GM12878 (cell line): ENCODE results near the gene HJURP. TPM values are rescaled to one million over a fixed set of nuclear protein-coding genes. Genes with fewer than 3 reads are reported as not detected.

Source experiments
- ATAC-seq: fragments of 200-7000 bp; cut with Tn5 transposase; 3 replicates; pipeline ENCODE4 v1.9.1; 2020; ENCODE audit warnings: mild to moderate bottlenecking, moderate library complexity
- BruUV-seq: library from RNA; stranded (reverse); fragments of 400-500 nt; replicated peaks from 2 replicates; lab custom pipeline; 2021; lab: Mats Ljungman, UMichigan
- CTCF ChIA-PET: fragments of 300-600 bp; sonication (Branson Sonifier 250); formaldehyde crosslinking; extraction: SDS; loops from one replicate; lab custom pipeline; 2021; ENCODE audit warnings: inconsistent platforms; lab: Yijun Ruan, JAX
- POLR2A ChIA-PET: fragments of 350-600 bp; formaldehyde crosslinking; extraction: SDS; loops from one replicate; lab custom pipeline; 2021; ENCODE audit warnings: inconsistent platforms; lab: Charles Lee
- RAD21 ChIA-PET: fragments of 300-600 bp; sonication (Branson Sonifier 250); formaldehyde crosslinking; loops from one replicate; lab custom pipeline; 2023; ENCODE audit warnings: antibody characterized with exemption; ENCODE audit not compliant: unreplicated experiment; lab: Charles Lee
- SMC1A ChIA-PET: fragments of 300-600 bp; sonication (Branson Sonifier 250); formaldehyde crosslinking; loops from one replicate; lab custom pipeline; 2023; ENCODE audit not compliant: unreplicated experiment, uncharacterized antibody; lab: Charles Lee
- DNase-seq: peaks from one replicate; pipeline ENCODE4 v3.0.0-alpha.2; 2011; ENCODE audit warnings: low read depth, low spot score
- FAIRE-seq: peaks from 3 replicates; lab custom pipeline; 2011; peaks lifted over from hg19 to GRCh38; lab: Jason Lieb, UNC
- H2AFZ ChIP-seq: 2 replicates; pipeline ENCODE4 v1.6.0; 2011; ENCODE audit warnings: low read depth, low read length, control low read depth; ENCODE audit not compliant: control insufficient read depth
- H3K27ac ChIP-seq: 2 replicates; pipeline ENCODE4 v1.5.1; 2011; ENCODE audit warnings: control low read depth; ENCODE audit not compliant: control insufficient read depth, insufficient read depth
- H3K27me3 ChIP-seq, 2 experiments: replicated peaks in 1 of 2; 2 replicates each; pipeline versions ENCODE4 v1.6.0 to v1.6.1; 2011; ENCODE audit warnings: low read length in 1 of 2; ENCODE audit not compliant: control insufficient read depth in 2 of 2, insufficient read depth in 2 of 2
- H3K36me3 ChIP-seq, 2 experiments: 2 replicates each; pipeline ENCODE4 v1.5.1; 2011; ENCODE audit warnings: low read length in 1 of 2; ENCODE audit not compliant: control insufficient read depth in 2 of 2, insufficient read depth in 2 of 2
- H3K4me1 ChIP-seq: 2 replicates; pipeline ENCODE4 v1.6.1; 2011; ENCODE audit warnings: mild to moderate bottlenecking, low read length, moderate library complexity, mixed read lengths; ENCODE audit not compliant: control insufficient read depth, insufficient read depth
- H3K4me2 ChIP-seq: 2 replicates; pipeline ENCODE4 v1.6.0; 2011; ENCODE audit warnings: control low read depth; ENCODE audit not compliant: control insufficient read depth, insufficient read depth
- H3K4me3 ChIP-seq: fragments of 200-600 bp; sonication (generic); 2 replicates; pipeline ENCODE4 v1.5.1; 2016
- H3K79me2 ChIP-seq: 2 replicates; pipeline ENCODE4 v1.6.0; 2011; ENCODE audit warnings: low read length; ENCODE audit not compliant: control insufficient read depth, insufficient read depth
- H3K9ac ChIP-seq: 2 replicates; pipeline ENCODE4 v1.8.0; 2011; ENCODE audit warnings: low read length, control low read depth, mixed read lengths; ENCODE audit not compliant: control insufficient read depth, insufficient read depth
- H3K9me3 ChIP-seq: replicated peaks from 3 replicates; pipeline ENCODE4 v1.5.1; 2011; ENCODE audit warnings: mild to moderate bottlenecking, low read length; ENCODE audit not compliant: control insufficient read depth, insufficient read depth
- H4K20me1 ChIP-seq: 2 replicates; pipeline ENCODE4 v1.6.0; 2011; ENCODE audit not compliant: control insufficient read depth, insufficient read depth
- EGR1 ChIP-seq, 2 experiments: IDR thresholded peaks; 1 replicate in 1 of 2; 2 replicates in 1 of 2; pipeline ENCODE4 v1.6.1; 2011 to 2012; ENCODE audit warnings: low read depth in 2 of 2, low read length in 2 of 2, borderline replicate concordance in 1 of 2, mild to moderate bottlenecking in 1 of 2, moderate library complexity in 1 of 2
- FOS ChIP-seq: IDR thresholded peaks from 3 replicates; pipeline ENCODE4 v1.6.1; 2011; ENCODE audit warnings: borderline replicate concordance; ENCODE audit not compliant: insufficient read length; ENCODE audit errors: extremely low read depth
- HDGF ChIP-seq: fragments of 450-650 bp; IDR thresholded peaks from 2 replicates; pipeline ENCODE4 v1.6.1; 2016; ENCODE audit warnings: antibody characterized with exemption
- IKZF2 ChIP-seq, 2 experiments: fragments of 450-650 bp; IDR thresholded peaks; 2 replicates each; pipeline ENCODE4 v1.6.1; 2017; ENCODE audit warnings: mild to moderate bottlenecking in 2 of 2, moderate library complexity in 2 of 2
- KAT2A ChIP-seq: conservative IDR thresholded peaks from 2 replicates; pipeline ENCODE4 v1.6.1; 2011; ENCODE audit warnings: low read depth, low read length; ENCODE audit not compliant: control insufficient read depth
- KLF5 ChIP-seq: fragments of 450-650 bp; IDR thresholded peaks from 2 replicates; pipeline ENCODE4 v1.6.1; 2014; ENCODE audit warnings: mild to moderate bottlenecking; ENCODE audit not compliant: partially characterized antibody
- MTA2 ChIP-seq: fragments of 450-650 bp; IDR thresholded peaks from 2 replicates; pipeline ENCODE4 v1.6.1; 2016; ENCODE audit warnings: low read depth, mild to moderate bottlenecking, moderate library complexity
- NR2C2 ChIP-seq: IDR thresholded peaks from 2 replicates; pipeline ENCODE4 v1.6.1; 2011; ENCODE audit warnings: borderline replicate concordance, low read depth; ENCODE audit not compliant: control insufficient read depth, insufficient read length
- PBX3 ChIP-seq: IDR thresholded peaks from 2 replicates; pipeline ENCODE4 v1.6.1; 2011; ENCODE audit warnings: mild to moderate bottlenecking, low read depth, low read length, moderate library complexity; ENCODE audit not compliant: insufficient replicate concordance
- POLR2A ChIP-seq: IDR thresholded peaks from 2 replicates; pipeline ENCODE4 v1.6.1; 2011; ENCODE audit warnings: low read depth, mild to moderate bottlenecking, low read length
- SMAD5 ChIP-seq: IDR thresholded peaks from 2 replicates; pipeline ENCODE4 v1.6.1; 2016; ENCODE audit warnings: antibody characterized with exemption, low read depth
- SRF ChIP-seq, 2 experiments: IDR thresholded peaks; 2 replicates each; pipeline ENCODE4 v1.6.1; 2011; ENCODE audit warnings: low read depth in 2 of 2, low read length in 2 of 2, mild to moderate bottlenecking in 1 of 2, moderate library complexity in 1 of 2
- TARDBP ChIP-seq: IDR thresholded peaks from 2 replicates; pipeline ENCODE4 v1.6.1; 2016; ENCODE audit warnings: borderline replicate concordance
- YY1 ChIP-seq: IDR thresholded peaks from 2 replicates; pipeline ENCODE4 v1.6.1; 2011; ENCODE audit warnings: low read depth, mild to moderate bottlenecking, low read length
- ZNF24 ChIP-seq: fragments of 450-650 bp; IDR thresholded peaks from 2 replicates; pipeline ENCODE4 v1.6.1; 2017; ENCODE audit warnings: antibody characterized with exemption, mild to moderate bottlenecking
- WGBS: methylation state at CpG from one replicate; pipeline ENCODE4 v1.1.6; 2016; ENCODE audit warnings: low lambda C conversion rate; ENCODE audit not compliant: insufficient replicate concordance, insufficient coverage; ENCODE audit errors: missing lambda C conversion rate; 5-methylcytosine and 5-hydroxymethylcytosine counted together
- in situ Hi-C: fragments of 300-500 bp; cut with MboI; formaldehyde crosslinking; loops from 9 replicates; pipeline ENCODE4 v1.14.3; 2018; ENCODE audit warnings: mixed read lengths
- intact Hi-C: fragments of 100-400 bp; cut with micrococcal nuclease; formaldehyde crosslinking; loops from one replicate; pipeline ENCODE4 v1.14.2; 2022; ENCODE audit not compliant: unreplicated experiment
- polyA plus RNA-seq, 11 experiments: library from polyadenylated mRNA; depleted of rRNA in 4 of 11; unstranded in 6 of 11; stranded (reverse) in 5 of 11; fragments of >200 nt; fragmentation: Nextera tagmentation in 4 of 11; fragmentation: Illumina TruSeq in 1 of 11; extraction: Ambion mirVana in 4 of 11; extraction: Trizol in 1 of 11; gene quantifications; 1 replicate in 1 of 11; 2 replicates in 10 of 11; pipeline versions ENCODE4 v1.2.1 to v1.2.3, GENCODE V29; 2011 to 2016; ENCODE audit warnings: inconsistent platforms in 2 of 11, missing spikeins in 2 of 11, low read depth in 1 of 11
- total RNA-seq, 4 experiments: library from RNA; depleted of rRNA in 3 of 4; stranded (reverse); fragments of >200 nt in 3 of 4; fragmentation: Illumina TruSeq in 1 of 4; extraction: Trizol in 1 of 4; gene quantifications; 2 replicates each; pipeline versions ENCODE4 v1.2.1 to v1.2.3, GENCODE V29; 2013 to 2021

HJURP gene
- total and polyA plus RNA-seq, 10 of the 15 experiments (the other 5 are each of a cell fraction or from before 2014, with no cell fraction given): 12.7 to 68.9 (median 44.4) TPM

- DNase-seq: no peak
- no TSS peak for BruUV-seq
- Histone ChIP-seq H3K9ac (no peak overlapping the region), H3K9me3 (no peaks in the 10 kb centered on the region), H3K4me1 (peaks cover 13% of the 10 kb centered on the region), H3K4me3 (no peak overlapping the region), H3K4me2 (no peak overlapping the region), H2AFZ (no peak overlapping the region), H3K27ac (no peak overlapping the region), H4K20me1 (no peaks in the 10 kb centered on the region), H3K36me3 (peaks cover 32 to 50% of the 10 kb centered on the region in 2 experiments), H3K79me2 (peaks cover 31% of the 10 kb centered on the region), H3K27me3 (no peaks in the 10 kb centered on the region)
- intact Hi-C loops: no loop called here
- 88% methylated on average over 14 of the region's 14 CpGs for WGBS
- in situ Hi-C loops: no loop called here
- RAD21 ChIA-PET: no interaction called here
- SMC1A ChIA-PET: no interaction called here
- TF ChIP-seq FOS (no peak), POLR2A (peak; percentile 44; the same call in 1 of the 2 replicates)
- CTCF ChIA-PET: no interaction called here
- POLR2A ChIA-PET: no interaction called here
- FAIRE-seq: no peak
- ATAC-seq: no peak
These were observed 18.8 kb downstream of the HJURP start for GRCh38 chr2:233835230-233836186.

- no peak for TF ChIP-seq MTA2
- no peak for TF ChIP-seq HDGF
- no peak for TF ChIP-seq PBX3
- TF ChIP-seq TARDBP: no peak
- TF ChIP-seq KLF5: no peak
- no peak for TF ChIP-seq KAT2A
- no peak for TF ChIP-seq ZNF24
- no peak for TF ChIP-seq YY1
- no peak for TF ChIP-seq IKZF2 (IDR thresholded peaks at IDR 0.05)
- no peak for TF ChIP-seq SRF (IDR thresholded peaks at IDR 0.05; ENCODE audit: low read depth in 2 of 2, low read length in 2 of 2)
- no peak for TF ChIP-seq SMAD5
- TF ChIP-seq EGR1 (IDR thresholded peaks at IDR 0.05; ENCODE audit: borderline replicate concordance in 1 of 2, low read depth in 2 of 2, low read length in 2 of 2): no peak
- no peak for TF ChIP-seq NR2C2
- BruUV-seq: no TSS peak
- peaks cover 10% of the 10 kb centered on the region for H3K79me2 ChIP-seq
- ATAC-seq: no peak
- no peaks in the 10 kb centered on the region for H3K9me3 ChIP-seq
- 81% methylated on average over 9 of the region's 10 CpGs for WGBS
- RAD21 ChIA-PET: no interaction called here
- H3K4me2 ChIP-seq: no peak overlapping the region
- no peak overlapping the region for H2AFZ ChIP-seq
- H3K36me3 ChIP-seq: peaks cover 17 to 30% of the 10 kb centered on the region in 2 experiments
- in situ Hi-C loops: no loop called here
- POLR2A ChIA-PET: no interaction called here
- no peaks in the 10 kb centered on the region for H3K27me3 ChIP-seq
- intact Hi-C loops: no loop called here
- SMC1A ChIA-PET: no interaction called here
- H3K4me1 ChIP-seq: 0 out of 2 replicates have a peak, but pooled peaks cover 3% of the 10 kb centered on the region
- no peak for DNase-seq
- no peak overlapping the region for H3K4me3 ChIP-seq
- FAIRE-seq: no peak
- CTCF ChIA-PET: interaction anchor here (1.0 to 1.5 kb wide), 2 partner anchors 24 to 390 kb away, joined by 3 to 4 read pairs; no protein-coding TSS in a partner anchor
- no peak overlapping the region for H3K27ac ChIP-seq
- no peaks in the 10 kb centered on the region for H4K20me1 ChIP-seq
- H3K9ac ChIP-seq: no peak overlapping the region
These were observed 21.0 kb downstream of the HJURP start for GRCh38 chr2:233833345-233833744.
